ENCODE data around the gene PITPNM3.

PITPNM3 gene

DNA sequence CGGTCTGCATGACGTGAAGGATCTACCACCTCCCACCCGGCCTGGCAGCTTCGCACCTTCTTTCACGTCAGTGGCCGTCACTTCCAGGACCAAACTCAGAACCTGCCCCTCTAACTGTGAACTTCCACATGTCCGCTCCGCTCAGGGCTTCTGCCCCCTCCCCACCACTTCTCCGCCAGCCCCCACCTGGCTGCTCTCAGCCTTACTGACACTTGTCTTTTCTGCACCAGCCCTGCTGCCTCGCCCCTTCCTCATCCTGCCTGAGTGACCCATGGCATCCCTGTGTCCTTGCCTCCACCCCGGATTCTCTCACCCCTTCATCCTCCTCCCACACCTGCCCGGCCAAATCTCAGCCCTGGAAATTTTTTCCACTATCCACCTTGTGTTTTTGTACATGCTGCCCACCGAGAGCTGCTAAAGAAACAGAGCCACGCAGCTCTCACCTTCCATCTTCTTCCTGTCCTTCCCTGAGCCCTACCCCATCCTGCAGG is 97.8 kb downstream of the PITPNM3 start:
- DNase-seq, result no peak

DNA sequence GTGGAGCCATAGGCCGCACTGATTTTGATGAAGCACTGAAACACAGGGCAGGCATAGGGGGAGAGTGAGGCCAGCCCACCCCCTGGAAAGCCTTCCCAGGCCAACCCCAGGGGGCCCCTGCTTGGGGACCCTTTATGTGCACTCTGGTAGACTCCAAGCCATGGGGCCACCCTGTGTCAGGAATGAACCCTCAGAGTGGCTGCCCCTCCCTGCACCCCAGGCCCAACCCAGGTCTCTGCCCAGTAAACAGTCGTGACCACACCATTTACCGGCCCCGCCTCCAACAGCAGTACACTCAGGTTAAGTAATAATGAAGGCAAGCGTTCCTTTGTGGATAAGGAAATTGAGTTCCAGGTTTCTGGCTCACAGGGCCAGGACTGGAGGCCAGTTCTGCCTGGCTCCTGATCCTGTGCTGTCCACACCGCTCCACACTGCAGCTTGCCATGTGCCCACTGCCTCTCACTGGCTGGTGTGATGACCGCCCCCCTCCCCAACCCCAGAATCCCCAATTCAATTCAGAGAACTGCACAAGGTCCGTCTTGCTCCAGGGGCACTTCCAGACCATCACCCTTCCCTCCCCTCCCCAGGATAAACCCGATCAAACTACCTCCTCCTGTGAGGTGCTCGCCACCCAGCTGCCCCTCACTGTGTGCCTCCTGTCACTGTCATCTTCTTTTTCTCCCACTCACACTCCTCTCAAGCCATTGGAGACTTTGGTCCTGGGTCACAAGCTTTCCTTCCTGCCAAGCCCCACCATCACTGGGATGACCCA is 98.5 kb downstream of the PITPNM3 start:
- no peak for DNase-seq

DNA sequence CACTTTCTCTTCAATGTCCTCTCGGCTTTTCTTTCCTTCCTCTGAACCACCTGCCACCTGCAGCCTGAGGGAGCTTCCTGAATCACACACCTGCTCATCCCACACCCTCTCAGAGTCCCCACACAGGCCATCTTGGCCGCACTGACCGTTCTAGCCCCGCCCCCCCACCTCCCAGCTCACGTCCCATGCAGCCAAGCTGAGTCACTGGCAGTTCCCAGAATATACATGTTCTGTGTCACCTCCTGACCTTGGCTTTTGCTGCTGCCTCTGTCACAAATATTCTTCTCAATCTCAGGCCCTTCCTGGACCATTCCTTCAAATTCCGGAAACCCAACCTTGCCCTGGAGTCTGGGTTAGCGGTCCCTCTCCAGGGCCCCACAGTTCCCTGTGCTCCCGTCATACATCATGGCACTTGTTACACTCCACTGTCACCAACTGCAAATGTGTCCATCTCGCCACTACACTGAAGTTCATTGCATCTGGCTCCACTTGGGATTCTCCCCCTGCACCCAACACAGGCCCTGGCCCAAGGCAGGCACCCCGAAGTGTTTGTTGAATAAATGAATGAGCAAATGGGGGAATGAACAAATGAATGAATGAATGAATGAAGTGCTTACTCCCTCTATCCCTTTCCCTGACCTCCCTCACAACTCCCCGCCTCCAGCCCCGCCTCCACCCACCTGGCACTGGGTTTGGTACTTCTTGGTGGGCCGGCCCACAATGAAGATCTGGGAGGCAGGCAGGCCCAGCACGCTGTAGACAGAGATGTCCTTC is 99.3 kb downstream of the PITPNM3 start:
- no peak for DNase-seq

DNA sequence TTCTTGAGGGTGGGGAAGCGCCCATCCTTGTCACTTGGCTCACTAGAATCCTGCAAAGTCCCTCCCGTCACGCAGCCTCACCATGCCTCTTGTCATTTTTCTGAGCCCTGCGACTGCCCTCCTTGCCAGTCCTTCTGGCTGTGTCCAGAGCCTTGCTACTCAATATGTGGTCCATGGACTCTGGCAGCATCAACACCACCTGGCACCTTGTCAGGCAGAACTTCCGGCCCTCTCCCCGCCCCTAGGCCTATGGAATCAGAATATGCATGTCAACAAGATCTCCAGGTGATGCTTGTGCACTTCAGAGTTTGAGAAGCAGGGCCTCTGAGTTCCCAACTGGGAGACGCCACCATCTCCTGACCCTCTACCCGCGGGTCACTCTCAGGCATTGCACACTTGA is 100.0 kb downstream of the PITPNM3 start:
- DNase-seq, result no peak

DNA sequence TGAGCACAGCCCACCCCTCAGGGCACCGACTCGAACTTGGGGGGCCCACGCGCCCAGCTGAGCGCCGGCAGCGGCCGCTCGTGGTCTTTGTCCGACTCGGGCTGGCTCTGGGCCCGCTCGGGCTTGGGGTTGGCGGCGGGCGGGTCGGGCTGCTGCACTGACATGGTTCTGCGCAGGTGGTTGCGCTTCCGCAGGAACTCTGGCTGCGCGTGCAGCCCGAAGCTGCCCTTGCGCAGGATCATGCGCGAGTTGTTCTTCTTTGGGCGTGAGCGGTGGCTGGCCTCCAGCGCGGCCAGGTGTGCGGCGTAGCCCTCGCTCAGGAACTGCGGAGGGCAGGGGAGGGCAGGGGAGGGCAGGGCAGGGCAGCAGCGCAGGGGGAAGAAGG is 101.0 kb downstream of the PITPNM3 start:
- DNase-seq, result peak; percentile 20

DNA sequence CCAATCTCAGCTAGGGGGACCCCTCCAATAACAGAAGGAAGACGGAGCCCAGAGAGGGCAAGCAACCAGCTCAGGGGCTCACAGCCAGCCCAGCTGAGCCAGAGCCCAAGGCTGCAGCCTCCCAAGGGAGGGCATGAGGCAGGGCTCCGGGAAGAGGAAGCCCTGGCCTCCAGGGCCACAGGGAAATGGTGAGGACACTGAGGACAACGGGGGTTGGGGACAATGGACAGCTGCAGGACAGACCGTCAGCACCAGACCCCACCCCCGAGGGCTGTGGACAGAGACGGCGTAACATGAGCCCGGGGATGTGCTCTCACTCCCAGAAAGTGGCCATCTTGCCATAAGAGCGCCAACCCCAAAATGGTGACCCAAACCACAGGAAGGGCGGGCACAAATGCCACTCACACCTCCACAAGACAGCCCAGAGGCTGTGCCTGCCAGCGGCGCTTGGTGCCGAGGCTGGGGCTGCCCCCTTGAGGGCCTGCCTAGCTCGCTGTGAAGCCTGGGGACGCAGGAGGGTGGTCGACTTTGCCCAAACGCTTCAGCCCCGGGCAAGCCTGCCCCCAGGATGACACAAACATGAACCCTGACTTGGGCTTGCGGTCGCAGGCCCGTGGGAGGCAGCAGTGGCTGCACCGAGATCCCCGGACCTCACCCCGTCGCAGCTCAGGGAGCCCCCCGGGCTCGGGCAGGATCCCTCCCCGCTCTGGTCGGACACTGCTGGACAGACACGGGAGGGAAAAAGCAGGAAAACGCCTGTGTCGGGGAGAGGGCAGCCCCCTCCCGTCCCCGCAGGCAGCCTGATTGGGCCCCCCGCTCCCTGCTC is 101.6 kb downstream of the PITPNM3 start:
- DNase-seq, result no peak

DNA sequence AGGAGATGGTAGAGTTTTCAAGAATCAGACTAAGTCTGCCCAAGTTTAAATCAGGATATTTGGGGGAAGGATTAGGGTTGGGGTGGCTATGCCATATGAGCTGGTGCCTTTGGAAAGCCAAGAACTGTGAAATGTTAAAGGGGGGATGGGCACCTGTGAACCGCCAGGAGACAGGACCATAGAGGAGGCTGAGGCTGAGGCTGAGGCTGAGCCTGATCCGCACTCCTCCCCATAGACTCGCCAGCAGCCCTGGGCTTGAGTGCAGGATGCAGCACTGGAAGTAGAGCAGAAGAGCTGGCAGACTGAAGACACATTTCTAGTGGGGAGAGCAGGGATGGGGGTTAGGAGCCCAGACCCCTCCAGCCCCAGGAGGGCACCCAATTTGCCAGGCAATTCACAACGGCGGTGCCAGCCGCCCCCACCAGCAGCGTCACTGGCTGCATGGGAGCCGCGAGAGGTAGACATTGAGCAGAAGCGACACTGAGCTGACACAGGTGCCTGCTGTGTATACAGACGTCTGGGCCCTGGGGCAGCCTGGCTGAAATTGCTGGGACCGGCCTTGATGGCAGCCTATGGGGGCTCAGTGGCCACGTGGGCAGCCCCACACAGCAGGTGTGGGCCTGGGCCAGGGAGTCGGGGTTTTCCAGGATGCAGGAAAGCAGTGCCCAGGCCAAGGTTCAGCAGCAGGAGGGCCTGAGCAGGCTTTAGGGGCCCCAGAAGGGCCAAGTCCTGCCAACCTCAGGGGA is 102.9 kb downstream of the PITPNM3 start:
- DNase-seq, result no peak

DNA sequence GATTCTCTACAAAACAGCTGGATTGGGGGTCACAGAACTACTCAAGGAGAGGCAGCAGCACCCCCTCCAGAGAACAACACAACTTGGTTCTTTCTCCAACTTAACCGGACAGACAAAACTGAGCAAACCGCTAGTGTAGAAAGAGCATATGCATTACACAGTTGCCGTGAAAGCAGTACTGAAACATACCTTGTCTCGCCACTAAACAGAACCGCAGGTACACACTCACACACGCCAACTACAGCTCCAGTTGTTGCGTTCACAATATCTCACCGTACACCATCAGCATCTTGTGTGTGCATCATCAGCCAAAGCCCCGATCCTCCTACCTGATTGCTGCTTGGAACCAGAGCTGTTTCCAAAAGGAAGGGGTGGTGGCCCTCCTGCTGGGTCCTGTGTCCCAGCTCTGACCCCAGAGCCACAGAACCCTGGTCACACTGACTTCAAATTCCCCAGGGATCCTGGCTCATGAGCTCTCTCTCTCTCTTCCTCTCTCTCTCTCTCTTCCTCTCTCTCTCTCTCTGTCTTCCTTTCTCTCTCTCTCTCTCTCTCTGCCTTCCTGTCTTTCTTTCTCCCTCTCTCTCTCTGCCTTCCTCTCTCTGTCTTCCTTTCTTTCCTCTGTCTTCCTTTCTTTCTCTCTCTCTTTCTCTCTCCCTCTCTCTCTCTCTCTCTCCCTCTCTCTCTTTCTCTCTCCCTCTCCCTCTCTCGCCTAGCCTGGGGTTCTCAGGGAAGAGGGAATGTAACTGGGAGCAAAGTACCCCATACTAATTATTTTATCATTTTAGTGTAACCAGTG is 103.7 kb downstream of the PITPNM3 start:
- no peak for DNase-seq

DNA sequence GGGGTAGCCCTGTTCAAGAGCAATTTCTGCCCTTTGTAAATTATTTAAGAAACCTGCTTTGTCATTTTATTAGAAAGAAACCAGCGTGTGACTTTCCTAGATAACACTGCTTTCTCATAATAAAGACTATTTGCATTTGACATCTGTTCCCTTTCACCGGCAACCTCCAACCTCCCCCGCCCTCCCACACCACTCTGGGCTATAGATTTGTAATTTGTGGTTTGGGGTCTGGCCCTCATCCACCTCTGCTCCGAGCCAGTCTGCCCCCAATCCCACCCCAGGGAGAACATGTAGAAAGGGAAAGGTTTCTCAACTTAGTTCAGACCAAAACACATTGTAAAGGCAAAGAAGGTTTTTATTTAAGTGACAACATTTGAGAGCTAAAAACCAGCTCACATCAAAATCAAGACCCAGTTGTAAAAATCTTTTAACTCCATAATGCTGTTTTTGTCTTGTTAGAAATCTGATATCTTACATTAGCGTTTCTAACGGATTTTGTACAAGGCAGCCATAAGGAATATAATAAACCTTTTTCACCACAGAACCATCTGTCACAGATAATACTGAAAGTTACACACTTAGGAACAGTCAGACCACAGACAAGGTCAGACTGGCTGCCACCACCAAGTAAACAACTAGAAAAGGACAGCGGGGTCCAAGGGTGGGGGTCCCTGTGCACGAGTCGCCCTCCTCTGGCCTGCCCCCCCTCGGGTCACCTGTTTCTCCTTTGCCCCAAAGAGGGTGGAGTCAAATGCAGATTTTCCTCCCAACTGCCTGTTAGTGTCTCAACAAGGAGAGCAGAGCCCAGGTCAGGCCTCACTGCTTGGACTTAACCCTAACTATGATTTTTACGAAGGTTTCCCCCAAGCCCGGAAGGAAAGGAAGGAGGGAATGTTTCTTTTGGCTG is 105.2 kb downstream of the PITPNM3 start:
- DNase-seq, result no peak

DNA sequence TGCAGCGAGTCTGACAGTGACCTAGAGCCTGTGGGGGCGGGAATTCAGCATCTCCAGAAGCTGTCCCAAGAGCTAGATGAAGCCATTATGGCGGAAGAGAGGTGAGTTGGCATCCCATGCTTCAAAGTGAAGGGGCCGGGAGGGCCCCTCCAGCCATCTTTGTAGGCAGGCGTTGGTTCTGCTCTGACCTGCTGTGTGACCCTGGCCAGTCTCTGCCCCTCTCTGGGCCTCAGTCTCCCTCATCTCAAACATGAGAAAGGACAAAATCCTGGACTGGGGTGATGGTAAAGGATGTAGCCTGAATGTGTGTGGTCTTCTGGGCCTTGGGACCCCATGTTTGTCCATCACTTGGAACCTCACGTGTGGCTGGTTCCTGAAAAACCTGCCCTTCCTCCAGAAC is 107.0 kb downstream of the PITPNM3 start:
- no peak for DNase-seq

DNA sequence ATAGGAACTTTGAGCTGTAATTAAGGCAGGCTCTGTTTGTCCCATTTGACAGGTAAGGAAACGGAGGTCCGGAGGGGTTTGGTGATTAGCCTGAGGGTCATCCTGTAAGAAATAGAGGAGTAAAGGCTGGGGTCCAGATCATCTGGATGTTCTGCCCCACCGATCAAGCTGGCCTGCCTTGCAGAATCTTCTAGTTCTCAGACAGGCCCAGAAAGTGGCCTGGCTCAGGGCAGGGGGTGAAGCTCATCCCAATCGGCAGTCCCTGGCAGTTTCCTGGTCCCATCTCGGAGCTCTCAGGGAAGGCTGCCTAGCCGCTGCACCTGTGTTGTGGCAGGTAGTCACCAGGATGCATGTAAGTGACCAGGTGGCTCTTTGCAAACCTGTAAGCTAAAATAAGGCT is 107.9 kb downstream of the PITPNM3 start:
- no peak for DNase-seq

DNA sequence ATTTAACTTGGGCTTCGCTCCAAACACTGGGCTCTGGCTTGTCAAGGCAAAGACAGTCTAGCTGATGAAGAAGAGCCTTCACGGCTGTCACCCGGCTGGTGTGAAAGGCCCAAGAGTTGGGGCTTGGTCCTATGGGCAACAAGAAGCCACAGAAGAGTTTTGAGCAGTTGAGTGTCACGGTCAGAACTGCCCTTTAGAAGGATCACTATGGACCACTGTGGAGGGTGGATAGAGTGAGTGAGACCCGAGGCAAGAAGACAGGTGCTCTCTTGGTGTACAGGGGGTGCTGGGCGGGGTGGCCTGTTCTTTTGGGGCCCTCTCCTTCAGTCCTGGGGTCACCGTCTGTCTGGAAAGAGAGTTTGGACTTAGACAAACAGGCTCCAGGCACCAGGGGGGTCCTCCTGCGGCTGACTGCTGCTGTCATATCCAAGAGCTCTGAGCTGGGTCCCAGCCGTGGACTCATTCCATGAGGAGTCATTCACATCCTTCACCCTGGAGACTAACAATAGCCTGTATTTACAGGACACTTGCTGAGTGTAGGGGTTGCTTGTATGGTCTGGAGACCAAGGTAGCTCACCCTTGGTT is 109.7 kb downstream of the PITPNM3 start:
- no peak for DNase-seq

DNA sequence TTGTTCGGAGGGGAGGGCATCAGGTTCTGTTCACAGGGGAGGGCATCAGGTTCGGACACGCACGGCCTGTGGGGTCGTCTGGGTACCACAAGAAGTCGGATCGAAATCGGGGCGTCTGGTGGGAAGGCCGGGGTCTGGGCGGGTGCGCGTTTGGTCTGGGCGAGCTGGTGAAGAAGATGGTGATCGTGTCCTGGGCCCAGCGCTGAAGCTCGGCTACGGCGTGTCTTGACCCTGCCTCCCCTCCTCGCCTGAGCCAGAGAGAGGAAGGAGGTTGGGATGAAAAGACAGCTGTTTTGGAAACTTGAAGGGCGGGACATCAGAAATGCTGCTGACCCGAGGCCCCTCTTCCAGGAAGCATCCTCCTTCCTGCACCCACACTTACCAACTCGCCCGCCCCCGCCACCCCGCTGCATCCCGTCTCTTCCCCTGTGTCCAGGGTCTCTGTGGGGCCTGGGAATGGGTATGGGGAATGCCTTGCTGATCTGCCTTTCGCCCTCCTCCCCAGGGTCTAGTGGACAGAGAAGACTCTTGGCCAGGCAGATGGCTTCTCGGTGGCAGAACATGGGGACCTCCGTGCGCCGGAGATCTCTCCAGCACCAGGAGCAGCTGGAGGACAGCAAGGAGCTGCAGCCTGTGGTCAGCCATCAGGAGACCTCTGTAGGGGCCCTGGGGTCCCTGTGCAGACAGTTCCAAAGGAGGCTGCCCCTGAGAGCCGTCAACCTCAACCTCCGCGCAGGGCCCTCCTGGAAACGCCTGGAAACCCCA is 111.6 kb downstream of the PITPNM3 start:
- DNase-seq, result no peak

DNA sequence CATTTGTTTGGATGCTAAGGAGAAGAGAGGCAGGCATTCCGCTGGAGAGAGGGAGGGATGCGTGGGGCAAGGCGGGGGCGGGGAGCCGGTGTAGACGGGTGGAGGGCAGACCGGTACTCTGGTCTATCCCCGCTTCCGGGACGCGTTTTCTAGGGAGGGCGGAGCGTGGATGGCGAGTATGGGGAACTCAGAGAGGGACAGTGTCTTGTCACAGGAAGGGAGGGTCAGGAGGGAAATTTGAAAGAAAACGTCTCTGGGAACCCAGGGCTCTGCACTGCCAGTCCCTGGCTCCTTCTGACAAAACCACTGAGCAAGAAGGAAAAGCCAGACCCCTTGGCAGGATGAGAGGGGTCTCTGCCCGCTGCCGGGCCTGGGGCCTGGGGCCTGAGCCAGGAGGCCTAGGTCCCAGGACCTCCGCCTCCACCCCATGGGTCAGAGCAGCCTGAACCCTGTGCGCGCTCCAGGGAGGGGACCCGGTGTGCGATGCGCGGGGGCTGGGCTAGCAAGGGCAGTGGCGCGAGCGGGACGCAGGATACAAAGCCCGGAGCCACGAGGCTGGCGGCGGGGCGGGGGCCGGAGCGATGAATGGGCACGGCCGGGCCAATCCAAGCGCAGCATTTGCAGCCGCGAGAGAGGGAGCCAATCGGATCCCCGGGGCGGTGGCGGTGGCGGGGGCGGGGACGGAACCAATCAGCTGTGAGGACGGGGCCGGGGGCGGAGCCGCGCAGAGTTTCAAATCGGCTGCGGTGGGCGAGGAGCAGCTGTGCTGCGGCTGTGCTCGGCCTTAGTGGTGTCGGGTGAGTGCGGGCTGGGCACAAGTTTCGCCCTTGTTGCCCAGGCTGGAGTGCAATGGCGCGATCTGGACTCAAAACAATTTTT is 112.4 kb downstream of the PITPNM3 start, which contains the start of gene PIMREG:
Gene PIMREG (plus strand): TSS at position 764 of the 879 bp plus-strand sequence. CDS start 656 bp downstream, outside the sequence.
- DNase-seq, result peak; percentile 95

DNA sequence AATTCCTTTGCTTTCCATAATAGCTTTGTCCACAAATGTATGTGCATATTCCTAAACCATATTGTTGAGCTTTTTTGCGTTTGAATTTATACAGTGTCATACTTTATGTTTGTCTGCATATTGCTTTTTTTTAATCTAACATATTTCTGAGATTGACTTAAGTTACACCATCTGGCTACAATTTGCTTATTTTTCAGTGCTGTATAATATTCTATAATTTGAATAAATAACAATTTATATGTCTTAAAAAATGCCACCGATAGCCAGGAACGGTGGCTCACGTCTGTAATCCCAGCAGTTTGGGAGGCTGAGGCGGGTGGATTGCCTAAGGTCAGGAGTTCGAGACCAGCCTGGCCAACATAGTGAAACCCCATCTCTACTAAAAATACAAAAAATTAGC is 113.6 kb downstream of the PITPNM3 start:
- DNase-seq, result no peak

DNA sequence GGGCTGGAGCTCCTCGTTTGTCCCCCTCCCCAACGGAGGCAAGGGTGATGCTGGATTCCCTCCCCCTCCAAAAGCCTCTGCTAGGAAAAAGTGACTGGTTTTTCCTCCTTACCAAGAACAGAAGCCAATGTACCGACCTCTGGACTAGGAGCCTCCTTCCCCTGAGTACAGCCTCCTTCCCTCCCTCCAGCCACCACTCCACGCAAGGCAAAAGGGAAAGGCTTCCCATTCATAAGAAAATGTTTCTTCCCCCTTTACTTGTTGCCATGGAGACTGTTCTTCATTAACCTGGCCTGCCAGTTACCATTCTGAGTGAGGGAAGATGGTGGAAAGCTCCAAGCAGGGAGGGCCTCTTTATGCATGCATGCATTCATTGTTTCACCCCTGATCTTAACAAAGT is 116.4 kb downstream of the PITPNM3 start:
- no peak for DNase-seq

DNA sequence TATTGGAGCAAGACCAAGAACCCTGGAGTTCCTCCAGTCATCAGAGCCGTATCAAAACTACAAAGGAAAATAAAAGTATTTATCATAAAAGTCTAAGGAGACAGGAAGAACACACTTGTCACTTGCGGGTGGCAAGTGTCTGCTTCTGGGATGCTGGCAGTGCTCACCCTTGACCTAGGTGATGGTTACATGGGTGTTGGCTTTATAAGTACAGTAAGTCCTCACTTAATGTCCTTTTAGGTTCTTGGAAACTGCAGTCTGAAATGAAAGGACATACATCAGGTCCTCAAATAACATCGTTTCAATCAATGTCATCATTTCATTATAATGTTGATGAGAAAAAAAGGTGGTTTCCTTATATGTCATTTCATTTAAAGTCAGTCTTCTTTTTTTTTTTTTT is 118.4 kb downstream of the PITPNM3 start:
- DNase-seq, result no peak

DNA sequence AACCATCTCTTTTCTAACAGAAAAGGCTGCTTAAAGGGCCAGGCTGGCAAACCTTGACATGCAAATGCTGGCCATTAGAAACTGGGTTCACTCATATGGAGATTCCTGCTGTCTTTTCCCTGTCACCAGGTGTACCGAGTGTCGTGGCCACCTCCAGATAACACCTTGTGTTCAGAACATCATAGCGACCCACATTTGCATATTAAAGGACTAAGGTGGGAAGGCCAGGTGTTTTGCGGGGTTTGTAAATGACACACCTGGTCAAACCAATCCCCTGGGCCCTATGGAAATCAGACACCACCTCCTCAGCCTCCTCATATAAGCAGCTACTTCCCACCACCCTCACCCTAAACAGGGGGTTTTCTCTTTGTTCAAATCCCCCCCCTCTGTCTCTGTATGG is 118.9 kb downstream of the PITPNM3 start:
- no peak for DNase-seq
